GM12892 (cell line): ENCODE measurements around the gene DISP1.
"Not testable (repeated sequence)": the region's sequence is repeated elsewhere in the genome, so short reads cannot be mapped to it uniquely, and the experiment has no call there.

Experiments used
- DNase-seq: peaks from one replicate; pipeline ENCODE4 v3.0.0; 2011; ENCODE audit not compliant: insufficient read length
- FAIRE-seq: peaks from 2 replicates; lab custom pipeline; 2011; peaks lifted over from hg19 to GRCh38; lab: Jason Lieb, UNC
- POLR2A ChIP-seq: IDR thresholded peaks from 2 replicates; pipeline ENCODE4 v1.6.1; 2011; ENCODE audit warnings: low read depth, low read length, control low read depth
- POLR2AphosphoS5 ChIP-seq: IDR thresholded peaks from 2 replicates; pipeline ENCODE4 v1.6.1; 2011; ENCODE audit warnings: low read depth, low read length, control low read depth
- TAF1 ChIP-seq: IDR thresholded peaks from 2 replicates; pipeline ENCODE4 v1.6.1; 2011; ENCODE audit warnings: low read depth, mild to moderate bottlenecking, control low read depth, low read length, borderline replicate concordance

The DISP1 gene

GRCh38 chr1:222843469-222844410 lies 28.9 kb downstream of the DISP1 start:
- TF ChIP-seq POLR2AphosphoS5: no peak
- TF ChIP-seq TAF1: no peak
- no peak for TF ChIP-seq POLR2A
- DNase-seq: no peak
- peak; percentile 40 for FAIRE-seq

- no peak for TF ChIP-seq POLR2AphosphoS5
- TF ChIP-seq TAF1: no peak
- TF ChIP-seq POLR2A: no peak
- FAIRE-seq: no peak
- DNase-seq: no peak
These were observed 29.6 kb downstream of the DISP1 start for GRCh38 chr1:222844411-222844779.

- no peak for TF ChIP-seq POLR2AphosphoS5
- TF ChIP-seq POLR2A: no peak
- TF ChIP-seq TAF1: no peak
- DNase-seq (no peak), FAIRE-seq (no peak)
These were observed 30.9 kb downstream of the DISP1 start for GRCh38 chr1:222845763-222846162.

GRCh38 chr1:222850550-222850949 lies 35.7 kb downstream of the DISP1 start:
- not testable (repeated sequence) for FAIRE-seq

GRCh38 chr1:222852326-222852725 lies 37.5 kb downstream of the DISP1 start:
- FAIRE-seq: no peak
- TF ChIP-seq POLR2AphosphoS5 (no peak), POLR2A (no peak), TAF1 (no peak)

More at GRCh38 chr1:222850550-222850949, 35.7 kb downstream of the DISP1 start:
- DNase-seq: not testable (repeated sequence)

GRCh38 chr1:222861062-222861461 lies 46.2 kb downstream of the DISP1 start:
- FAIRE-seq (no peak), DNase-seq (no peak)
- TF ChIP-seq POLR2AphosphoS5 (no peak), TAF1 (no peak), POLR2A (no peak)

More at GRCh38 chr1:222852326-222852725, 37.5 kb downstream of the DISP1 start:
- DNase-seq: no peak
